ENCODE measurements around the gene VWA3A.
"Not testable (repeated sequence)": the region's sequence is repeated elsewhere in the genome, so short reads cannot be mapped to it uniquely, and the experiment has no call there.

The VWA3A gene

DNA sequence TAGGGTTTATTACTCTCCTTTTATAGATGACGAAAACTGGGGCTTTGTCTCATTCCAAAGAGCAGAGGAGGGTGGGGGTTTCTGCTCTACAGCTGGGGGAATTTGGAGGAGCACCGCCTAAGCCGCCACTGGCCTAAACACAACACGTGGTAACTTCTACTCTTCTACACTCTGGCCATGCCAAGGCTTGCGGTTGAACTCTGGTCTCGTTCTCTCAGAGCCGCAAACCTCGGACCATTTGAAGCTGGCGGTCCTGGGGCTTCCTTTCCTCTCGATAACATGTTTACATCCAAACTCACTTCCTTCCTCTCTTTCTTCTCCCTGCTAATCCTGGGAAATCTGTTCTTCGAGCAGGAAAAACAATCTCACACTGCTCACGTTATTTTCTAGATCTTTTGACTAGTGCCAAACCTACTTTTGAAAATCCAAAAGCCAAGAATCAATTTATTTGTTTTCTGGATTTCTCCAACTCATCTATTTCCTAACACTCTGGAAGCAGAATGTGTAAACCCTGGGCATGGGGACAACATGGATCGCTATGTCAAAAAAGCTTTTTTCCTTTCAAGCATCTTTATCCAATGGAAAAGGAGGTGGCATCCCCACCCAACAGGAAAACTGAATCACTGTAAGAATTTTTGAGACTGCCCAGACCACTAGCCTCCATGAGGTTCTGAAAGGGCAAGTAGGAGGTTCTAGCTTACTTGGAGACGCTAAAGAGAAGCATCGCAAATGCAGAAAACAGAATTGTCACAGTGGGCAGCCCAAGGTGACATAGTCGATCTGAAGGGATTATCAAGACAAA is 100.1 kb downstream of the VWA3A start:
- DNase-seq (ENCODE audit: insufficient read length, low spot score): no peak
- FAIRE-seq: peak; percentile 87
- TF ChIP-seq PAX5 (IDR thresholded peaks at IDR 0.05; ENCODE audit: insufficient read depth, low read length, severe bottlenecking) (no peak), POU2F2 (IDR thresholded peaks at IDR 0.05; ENCODE audit: low read depth, low read length) (peak; percentile 55; the same call in 1 of the 2 replicates), POLR2A (IDR thresholded peaks at IDR 0.05; ENCODE audit: low read depth, low read length) (peak; percentile 39; the same call in 1 of the 2 replicates), SPI1 (IDR thresholded peaks at IDR 0.05; ENCODE audit: low read depth, low read length) (peak; percentile 65)

- no peak for DNase-seq (ENCODE audit: insufficient read length, low spot score)
- FAIRE-seq: no peak
- no peak for TF ChIP-seq POLR2A (IDR thresholded peaks at IDR 0.05; ENCODE audit: low read depth, low read length)
- no peak for TF ChIP-seq SPI1 (IDR thresholded peaks at IDR 0.05; ENCODE audit: low read depth, low read length)
- TF ChIP-seq POU2F2 (IDR thresholded peaks at IDR 0.05; ENCODE audit: low read depth, low read length): no peak
- no peak for TF ChIP-seq TAF1 (IDR thresholded peaks at IDR 0.05; ENCODE audit: low read depth, low read length)
- TF ChIP-seq POLR2AphosphoS5 (IDR thresholded peaks at IDR 0.05; ENCODE audit: low read depth, low read length): no peak
- TF ChIP-seq PAX5 (IDR thresholded peaks at IDR 0.05; ENCODE audit: insufficient read depth, low read length, severe bottlenecking): no peak
Observed at GRCh38 chr16:22193063-22193411, 100.7 kb downstream of the VWA3A start.

DNA sequence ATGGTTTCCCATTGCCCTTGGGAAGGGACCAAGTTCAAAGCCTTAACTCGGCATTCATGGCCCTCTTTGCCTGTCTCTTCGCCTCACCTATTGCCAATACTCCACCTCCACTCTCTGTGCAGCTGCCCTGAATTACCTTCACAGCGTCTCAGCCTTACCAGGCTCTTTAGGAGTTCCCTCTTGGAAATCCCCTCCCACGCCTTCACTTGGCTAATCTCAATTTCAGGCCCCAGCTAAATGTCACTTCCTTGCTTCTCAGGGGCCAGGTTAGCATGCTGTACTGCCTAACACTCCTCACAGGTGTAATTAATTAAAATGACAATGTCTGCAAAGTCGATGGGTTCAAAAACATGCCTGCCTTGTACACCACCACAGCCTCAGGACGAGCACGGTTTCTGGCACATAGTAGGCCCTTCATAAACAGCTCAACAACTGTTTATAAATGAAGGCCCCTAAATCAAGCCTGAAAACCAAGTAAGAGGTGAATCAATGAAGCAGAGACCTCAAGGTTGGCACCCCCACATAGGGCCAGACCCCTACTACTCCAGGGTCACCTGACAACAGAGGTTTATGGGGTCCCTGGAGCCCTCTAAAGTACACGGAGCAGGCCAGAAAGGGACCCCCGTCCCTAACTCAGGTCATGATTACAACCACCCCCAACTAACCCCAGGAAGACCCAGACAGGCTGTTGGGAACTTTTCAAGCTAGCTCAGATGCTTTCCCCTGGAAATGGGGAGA is 102.5 kb downstream of the VWA3A start:
- FAIRE-seq: no peak
- TF ChIP-seq SPI1 (IDR thresholded peaks at IDR 0.05; ENCODE audit: low read depth, low read length): peak; percentile 52
- TF ChIP-seq POLR2A (IDR thresholded peaks at IDR 0.05; ENCODE audit: low read depth, low read length): no peak
- no peak for TF ChIP-seq POU2F2 (IDR thresholded peaks at IDR 0.05; ENCODE audit: low read depth, low read length)
- no peak for TF ChIP-seq PAX5 (IDR thresholded peaks at IDR 0.05; ENCODE audit: insufficient read depth, low read length, severe bottlenecking)
- TF ChIP-seq TAF1 (IDR thresholded peaks at IDR 0.05; ENCODE audit: low read depth, low read length): no peak
- DNase-seq (ENCODE audit: insufficient read length, low spot score): no peak

- no peak for FAIRE-seq
- no peak for TF ChIP-seq SPI1 (IDR thresholded peaks at IDR 0.05; ENCODE audit: low read depth, low read length)
- TF ChIP-seq POLR2A (IDR thresholded peaks at IDR 0.05; ENCODE audit: low read depth, low read length): no peak
- no peak for TF ChIP-seq POU2F2 (IDR thresholded peaks at IDR 0.05; ENCODE audit: low read depth, low read length)
- no peak for TF ChIP-seq POLR2AphosphoS5 (IDR thresholded peaks at IDR 0.05; ENCODE audit: low read depth, low read length)
- no peak for TF ChIP-seq PAX5 (IDR thresholded peaks at IDR 0.05; ENCODE audit: insufficient read depth, low read length, severe bottlenecking)
- no peak for TF ChIP-seq TAF1 (IDR thresholded peaks at IDR 0.05; ENCODE audit: low read depth, low read length)
- DNase-seq (ENCODE audit: insufficient read length, low spot score): no peak
Observed at GRCh38 chr16:22195445-22195694, 103.0 kb downstream of the VWA3A start.

GRCh38 chr16:22195695-22196558 is 103.6 kb downstream of the VWA3A start:
- FAIRE-seq (peak; percentile 64), DNase-seq (ENCODE audit: insufficient read length, low spot score) (no peak)
- TF ChIP-seq TAF1 (IDR thresholded peaks at IDR 0.05; ENCODE audit: low read depth, low read length) (0 out of 2 replicates have a peak, but pooled peaks have one; percentile 43), SPI1 (IDR thresholded peaks at IDR 0.05; ENCODE audit: low read depth, low read length) (no peak), PAX5 (IDR thresholded peaks at IDR 0.05; ENCODE audit: insufficient read depth, low read length, severe bottlenecking) (no peak), POLR2A (IDR thresholded peaks at IDR 0.05; ENCODE audit: low read depth, low read length) (peak; percentile 80), POU2F2 (IDR thresholded peaks at IDR 0.05; ENCODE audit: low read depth, low read length) (peak; percentile 80; the same call in 1 of the 2 replicates), POLR2AphosphoS5 (IDR thresholded peaks at IDR 0.05; ENCODE audit: low read depth, low read length) (no peak)

- not testable (repeated sequence) for DNase-seq (ENCODE audit: insufficient read length, low spot score)
Observed at GRCh38 chr16:22196559-22197168, 104.3 kb downstream of the VWA3A start.

DNA sequence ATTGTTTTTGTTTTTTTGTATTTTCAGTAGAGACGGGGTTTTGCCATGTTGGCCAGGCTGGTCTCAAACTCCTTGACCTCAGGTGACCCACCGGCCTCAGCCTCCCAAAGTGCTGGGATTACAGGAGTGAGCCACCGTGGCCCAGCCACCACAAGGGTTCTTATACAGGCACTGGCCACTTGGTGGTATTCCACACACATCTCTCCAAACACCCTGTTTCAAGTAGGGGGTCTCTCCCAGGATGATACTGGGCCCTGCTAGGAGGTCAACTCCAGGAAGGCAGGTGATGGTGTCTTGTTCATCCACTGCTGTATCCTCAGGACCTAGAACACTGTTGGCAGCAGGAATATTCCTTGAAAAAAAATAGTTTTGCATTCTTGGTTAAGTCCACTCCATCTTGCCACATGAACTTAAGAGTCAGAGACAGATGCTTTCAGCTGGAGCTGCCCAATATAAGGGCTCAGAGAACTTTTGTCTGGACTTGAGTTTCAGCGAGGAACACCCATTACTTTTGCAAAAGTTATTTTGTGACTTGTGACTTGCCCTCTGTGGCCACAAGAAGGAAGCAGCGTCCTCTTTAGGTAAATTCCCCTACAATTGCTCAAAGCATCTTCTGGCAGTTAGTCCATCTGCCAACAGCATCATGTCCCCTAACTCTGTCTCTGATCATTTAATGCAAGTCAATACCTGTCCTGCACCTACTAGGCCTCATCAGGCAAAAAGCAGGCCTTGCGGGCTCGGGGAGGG is 106.4 kb downstream of the VWA3A start:
- TF ChIP-seq TAF1 (IDR thresholded peaks at IDR 0.05; ENCODE audit: low read depth, low read length) (no peak), POLR2AphosphoS5 (IDR thresholded peaks at IDR 0.05; ENCODE audit: low read depth, low read length) (no peak), POLR2A (IDR thresholded peaks at IDR 0.05; ENCODE audit: low read depth, low read length) (no peak), POU2F2 (IDR thresholded peaks at IDR 0.05; ENCODE audit: low read depth, low read length) (no peak), PAX5 (IDR thresholded peaks at IDR 0.05; ENCODE audit: insufficient read depth, low read length, severe bottlenecking) (no peak), SPI1 (IDR thresholded peaks at IDR 0.05; ENCODE audit: low read depth, low read length) (no peak)
- DNase-seq (ENCODE audit: insufficient read length, low spot score) (no peak), FAIRE-seq (peak; percentile 45)

More at GRCh38 chr16:22196559-22197168, 104.3 kb downstream of the VWA3A start:
- not testable (repeated sequence) for FAIRE-seq

GRCh38 chr16:22202261-22202637 is 109.9 kb downstream of the VWA3A start:
- no peak for DNase-seq (ENCODE audit: insufficient read length, low spot score)
- TF ChIP-seq PAX5 (IDR thresholded peaks at IDR 0.05; ENCODE audit: insufficient read depth, low read length, severe bottlenecking) (no peak), TAF1 (IDR thresholded peaks at IDR 0.05; ENCODE audit: low read depth, low read length) (no peak), SPI1 (IDR thresholded peaks at IDR 0.05; ENCODE audit: low read depth, low read length) (no peak), POLR2A (IDR thresholded peaks at IDR 0.05; ENCODE audit: low read depth, low read length) (no peak), POU2F2 (IDR thresholded peaks at IDR 0.05; ENCODE audit: low read depth, low read length) (no peak), POLR2AphosphoS5 (IDR thresholded peaks at IDR 0.05; ENCODE audit: low read depth, low read length) (no peak)
- FAIRE-seq: no peak
